GM21717 (cell line): ENCODE data around the gene NCDN.

Experiments
- ATAC-seq: cut with Tn5 transposase; IDR thresholded peaks from one replicate; pipeline ENCODE4 v1.9.1; 2021; ENCODE audit warnings: mild to moderate bottlenecking, moderate library complexity; ENCODE audit not compliant: unreplicated experiment

The NCDN gene

GRCh38 chr1:35589516-35590427 lies 32.2 kb downstream of the NCDN start:
- ATAC-seq = no peak

GRCh38 chr1:35590476-35591040 lies 33.0 kb downstream of the NCDN start:
- no peak for ATAC-seq

GRCh38 chr1:35591211-35591610 lies 33.6 kb downstream of the NCDN start:
- no peak for ATAC-seq

DNA sequence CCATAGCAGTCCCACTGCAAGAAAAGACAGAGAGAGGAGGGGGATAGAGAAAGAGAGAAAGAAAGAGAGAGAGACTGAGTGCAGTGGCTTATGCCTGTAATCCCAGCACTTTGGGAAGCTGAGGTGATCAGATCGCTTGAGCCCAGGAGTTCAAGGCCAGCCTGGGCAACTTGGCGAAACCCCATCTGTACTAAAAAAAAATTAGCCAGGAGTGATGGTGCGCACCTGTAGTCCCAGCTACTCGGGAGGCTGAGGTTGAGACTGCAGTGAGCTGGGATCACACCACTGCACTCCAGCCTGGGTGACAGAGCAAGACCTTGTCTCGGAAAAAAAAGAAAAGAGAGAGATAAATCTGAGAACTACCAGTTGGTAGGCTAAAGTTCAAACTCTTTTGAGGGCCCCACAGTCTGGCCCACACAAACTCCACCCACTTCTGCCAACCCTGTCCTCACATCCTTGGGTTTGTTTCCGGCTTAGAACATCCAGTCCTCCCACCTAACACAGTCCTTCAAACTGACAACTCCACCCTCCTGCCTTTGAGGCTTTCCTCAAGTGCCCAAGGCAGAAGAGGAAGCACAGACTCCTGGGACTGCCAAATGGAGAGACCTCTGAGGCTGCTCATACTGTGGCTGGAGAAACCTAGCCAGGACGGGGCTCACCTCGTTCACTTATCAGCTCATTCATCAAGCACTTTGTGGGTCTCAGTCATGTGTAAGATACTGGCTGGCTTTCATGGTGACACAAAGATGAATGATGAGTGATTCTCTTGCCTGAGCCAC lies 35.6 kb downstream of the NCDN start:
- ATAC-seq = no peak

- ATAC-seq = no peak
These were observed 36.6 kb downstream of the NCDN start for GRCh38 chr1:35594005-35594760.

- ATAC-seq = no peak
These were observed 38.1 kb downstream of the NCDN start for GRCh38 chr1:35595684-35596083.

DNA sequence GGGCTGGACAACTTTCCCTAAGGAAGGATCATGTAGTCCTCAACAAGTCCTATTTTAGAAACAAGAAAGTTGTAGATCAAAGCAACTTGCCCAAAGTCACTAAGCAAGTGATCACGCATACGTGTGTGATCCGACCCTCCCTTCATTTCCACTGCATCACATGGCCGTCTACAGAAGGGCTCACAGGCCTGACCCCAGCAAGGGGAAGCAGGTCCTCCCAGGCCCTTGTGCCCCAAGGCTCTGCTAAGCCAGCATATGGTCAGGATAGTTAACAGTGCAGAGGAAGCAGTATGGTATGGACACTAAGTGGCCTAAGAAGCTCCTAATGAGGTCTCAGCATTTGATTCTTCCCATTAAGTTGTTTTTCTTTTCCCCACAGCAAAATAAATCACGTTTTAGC lies 40.3 kb downstream of the NCDN start:
- no peak for ATAC-seq

GRCh38 chr1:35598895-35599294 lies 41.3 kb downstream of the NCDN start:
- no peak for ATAC-seq

GRCh38 chr1:35599411-35599810 lies 41.8 kb downstream of the NCDN start:
- no peak for ATAC-seq

GRCh38 chr1:35600593-35600992 lies 43.0 kb downstream of the NCDN start:
- ATAC-seq = no peak

DNA sequence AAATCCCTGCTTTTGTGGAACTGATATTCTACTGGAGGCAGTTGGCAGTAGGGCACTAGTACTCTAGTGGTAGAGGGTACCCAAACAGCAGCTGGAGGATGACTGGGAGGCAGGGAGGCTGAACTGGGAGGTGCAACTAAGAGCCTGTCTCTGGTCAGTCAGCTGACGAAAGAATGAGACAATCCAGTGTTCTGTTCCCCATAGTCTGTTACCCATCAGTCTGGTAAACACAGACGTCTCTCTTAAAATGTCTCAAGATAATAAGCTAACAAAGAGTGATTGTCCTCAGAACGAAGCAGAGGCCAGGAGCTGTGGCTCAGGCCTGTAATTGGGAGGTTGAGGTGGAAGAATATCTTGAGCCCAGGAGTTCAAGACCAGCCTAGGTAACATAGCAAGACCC lies 45.9 kb downstream of the NCDN start:
- ATAC-seq = no peak

DNA sequence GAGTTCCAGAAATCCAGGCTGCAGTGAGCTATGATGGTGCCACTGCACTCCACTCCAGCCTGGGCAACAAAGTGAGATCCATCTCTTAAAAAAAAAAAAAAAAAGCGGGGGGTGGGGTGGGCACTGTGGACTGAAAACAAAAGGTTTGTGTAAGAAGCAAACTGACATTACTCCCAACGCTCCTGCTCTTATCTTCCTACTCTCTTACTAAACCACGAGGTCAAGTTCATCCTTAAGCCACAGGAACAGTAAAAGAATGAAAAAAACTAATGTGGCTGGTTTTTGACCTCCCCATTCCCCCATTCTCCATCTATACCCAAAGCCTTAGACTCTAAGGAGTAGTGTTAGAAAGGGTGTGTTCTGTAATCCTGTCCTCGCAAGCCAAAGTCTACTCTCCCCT lies 46.3 kb downstream of the NCDN start:
- no peak for ATAC-seq

DNA sequence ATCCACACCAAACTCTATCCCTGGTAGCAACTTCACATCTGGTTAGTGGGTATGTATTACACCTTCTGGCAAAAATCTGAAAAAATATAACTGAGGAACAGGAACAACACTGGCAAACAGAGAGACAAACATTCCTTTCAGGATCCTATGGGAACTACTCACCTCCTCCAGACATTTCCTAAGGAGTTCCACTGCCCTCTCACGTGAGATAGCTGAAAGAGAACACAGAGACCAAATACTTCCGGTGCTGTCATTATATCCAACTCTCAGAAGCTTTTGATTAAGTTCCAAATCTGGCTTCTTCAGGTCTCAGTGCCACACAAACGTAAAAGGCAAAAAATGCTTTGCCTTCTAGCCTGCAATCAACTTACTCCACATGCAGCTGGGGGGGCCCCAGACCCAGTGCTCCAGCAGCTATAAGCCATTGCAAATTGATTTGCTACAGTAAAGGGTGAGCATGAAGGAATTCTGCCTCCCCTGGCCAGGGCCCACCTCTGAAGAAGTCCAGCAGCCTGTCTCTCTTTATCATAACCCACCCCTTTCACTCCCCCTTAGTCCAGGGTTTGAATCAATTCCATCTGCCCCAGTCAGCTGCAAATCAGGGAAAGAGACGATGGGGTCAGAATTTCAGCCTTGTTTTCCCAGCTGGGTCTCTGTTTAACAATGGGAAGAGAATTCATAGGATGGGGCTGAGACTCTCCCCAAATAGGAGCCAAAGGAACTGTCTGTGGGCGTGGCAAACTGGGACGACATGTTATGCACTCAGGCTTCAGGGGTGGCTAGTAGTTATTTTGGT lies 47.7 kb downstream of the NCDN start:
- ATAC-seq = no peak

DNA sequence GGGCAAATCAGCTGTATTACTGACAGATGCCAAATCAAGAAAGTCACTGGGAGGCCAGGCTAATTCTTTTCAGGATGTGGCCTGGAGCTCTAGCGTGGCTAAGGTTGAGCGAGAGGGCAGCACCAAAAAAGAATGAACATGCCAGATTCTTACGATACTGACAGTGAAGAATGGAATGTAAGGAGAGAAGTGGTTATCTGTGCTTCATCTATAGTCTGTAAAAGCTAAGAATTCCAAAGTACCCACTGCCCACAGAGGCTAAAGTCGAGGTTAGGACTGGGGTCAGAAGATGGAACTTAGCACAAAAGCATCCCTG lies 48.2 kb downstream of the NCDN start:
- no peak for ATAC-seq

GRCh38 chr1:35611655-35612054 lies 54.1 kb downstream of the NCDN start:
- no peak for ATAC-seq

DNA sequence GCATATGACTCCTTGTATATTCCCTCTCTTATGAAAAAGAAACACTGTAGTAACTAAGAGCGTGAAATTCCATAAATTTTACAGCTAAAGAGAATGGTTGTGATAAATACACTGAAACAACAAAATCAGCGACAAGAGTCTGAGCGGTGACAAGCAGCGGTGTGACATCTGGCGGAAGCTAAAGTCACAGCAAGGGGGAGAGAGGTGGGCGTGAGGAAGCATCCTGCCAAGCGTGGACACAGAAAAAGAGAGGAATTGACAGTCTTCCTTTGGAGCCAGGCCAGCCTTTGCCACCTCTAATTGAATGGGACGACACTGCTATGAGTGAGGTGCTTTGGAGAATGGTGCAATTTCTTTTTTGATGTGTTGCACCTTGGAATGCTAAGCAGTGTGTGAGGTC lies 57.8 kb downstream of the NCDN start:
- no peak for ATAC-seq
